ENCODE data around the gene LTB4R2.

The LTB4R2 gene, protein sequence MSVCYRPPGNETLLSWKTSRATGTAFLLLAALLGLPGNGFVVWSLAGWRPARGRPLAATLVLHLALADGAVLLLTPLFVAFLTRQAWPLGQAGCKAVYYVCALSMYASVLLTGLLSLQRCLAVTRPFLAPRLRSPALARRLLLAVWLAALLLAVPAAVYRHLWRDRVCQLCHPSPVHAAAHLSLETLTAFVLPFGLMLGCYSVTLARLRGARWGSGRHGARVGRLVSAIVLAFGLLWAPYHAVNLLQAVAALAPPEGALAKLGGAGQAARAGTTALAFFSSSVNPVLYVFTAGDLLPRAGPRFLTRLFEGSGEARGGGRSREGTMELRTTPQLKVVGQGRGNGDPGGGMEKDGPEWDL

DNA sequence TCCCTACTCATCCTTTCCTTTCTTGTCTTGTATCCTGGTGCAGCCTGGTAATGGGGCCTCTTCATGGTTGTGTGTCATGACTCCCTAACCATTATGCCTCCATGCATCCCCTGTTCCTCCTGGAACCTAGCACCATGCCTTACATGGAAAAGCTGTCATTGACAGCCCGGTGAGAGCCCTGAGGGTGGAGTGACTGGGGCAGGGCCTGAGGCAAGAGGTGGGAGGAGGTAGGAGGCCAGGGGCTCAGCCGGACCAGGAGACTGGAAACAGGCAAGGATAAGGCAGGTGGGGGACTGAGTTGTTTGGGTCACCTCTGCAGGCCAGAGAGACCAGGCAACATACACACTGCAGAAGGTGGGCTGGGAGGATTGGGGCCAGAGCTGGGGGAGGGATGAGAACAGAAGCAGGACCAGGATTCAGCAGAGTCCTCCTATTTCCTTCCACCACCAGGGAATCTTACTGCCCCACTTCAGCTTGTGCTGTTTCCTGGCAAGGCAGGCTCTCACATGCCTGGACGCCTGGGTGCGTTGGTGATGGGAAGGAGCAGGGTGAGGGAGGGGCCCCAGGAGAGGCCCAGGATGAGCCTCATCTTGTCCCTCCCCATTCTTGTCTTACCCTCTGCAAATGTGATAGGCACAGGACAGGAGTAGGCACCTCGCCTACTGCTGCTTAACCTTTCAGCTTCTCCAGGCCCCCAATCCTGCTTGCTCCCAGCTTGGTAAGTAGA lies at the start of gene LTB4R2:
Gene LTB4R2 (plus strand): TSS at position 603 of the 727 bp plus-strand sequence. CDS start 525 bp downstream, outside the sequence.
- Histone ChIP-seq H3K27me3 (ENCODE audit: insufficient read depth, poor library complexity, severe bottlenecking) (no peaks in the 10 kb centered on the region), H3K36me3 (ENCODE audit: low read depth) (peaks cover 24% of the 10 kb centered on the region), H3K27ac (ENCODE audit: poor library complexity, severe bottlenecking) (peak within 1 kb of the TSS; percentile 76), H3K4me3 (ENCODE audit: severe bottlenecking) (no peak within 1 kb of the TSS), H3K4me1 (ENCODE audit: insufficient read depth, poor library complexity, severe bottlenecking) (peaks cover 23% of the 10 kb centered on the region), H3K9me3 (ENCODE audit: severe bottlenecking) (no peaks in the 10 kb centered on the region)
- TF ChIP-seq CTCF (IDR thresholded peaks at IDR 0.05; ENCODE audit: poor library complexity, severe bottlenecking): no peak
- peak; percentile 85 for ATAC-seq (ENCODE audit: low read depth)
- DNase-seq (ENCODE audit: low spot score): no peak

DNA sequence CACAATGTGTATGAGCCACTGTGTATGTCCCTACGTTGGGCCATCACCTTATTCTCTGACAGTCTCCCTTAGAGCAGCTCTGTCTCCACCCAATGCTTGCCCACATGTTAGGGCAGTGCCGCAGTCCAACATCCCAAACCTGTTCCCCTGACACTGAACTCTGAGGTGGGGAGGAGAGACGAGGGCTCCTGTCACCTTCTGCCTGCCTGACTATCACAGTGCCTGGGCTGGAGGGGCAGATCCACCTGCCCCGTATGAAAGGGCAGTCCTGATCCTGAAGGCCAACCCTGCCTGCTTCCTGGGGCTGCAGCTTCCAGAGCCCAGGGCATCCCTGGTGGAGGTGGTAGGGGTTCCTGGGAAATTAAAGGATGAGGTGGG lies 49.2 kb upstream of the LTB4R2 start:
- Histone ChIP-seq H3K27ac (ENCODE audit: poor library complexity, severe bottlenecking) (peak overlapping the region; percentile 88), H3K9me3 (ENCODE audit: severe bottlenecking) (no peaks in the 10 kb centered on the region), H3K27me3 (ENCODE audit: insufficient read depth, poor library complexity, severe bottlenecking) (no peaks in the 10 kb centered on the region), H3K36me3 (ENCODE audit: low read depth) (peaks cover 38% of the 10 kb centered on the region), H3K4me3 (ENCODE audit: severe bottlenecking) (no peak overlapping the region), H3K4me1 (ENCODE audit: insufficient read depth, poor library complexity, severe bottlenecking) (peaks cover 29% of the 10 kb centered on the region)
- TF ChIP-seq CTCF (IDR thresholded peaks at IDR 0.05; ENCODE audit: poor library complexity, severe bottlenecking): no peak
- no peak for DNase-seq (ENCODE audit: low spot score)
- no peak for ATAC-seq (ENCODE audit: low read depth)

DNA sequence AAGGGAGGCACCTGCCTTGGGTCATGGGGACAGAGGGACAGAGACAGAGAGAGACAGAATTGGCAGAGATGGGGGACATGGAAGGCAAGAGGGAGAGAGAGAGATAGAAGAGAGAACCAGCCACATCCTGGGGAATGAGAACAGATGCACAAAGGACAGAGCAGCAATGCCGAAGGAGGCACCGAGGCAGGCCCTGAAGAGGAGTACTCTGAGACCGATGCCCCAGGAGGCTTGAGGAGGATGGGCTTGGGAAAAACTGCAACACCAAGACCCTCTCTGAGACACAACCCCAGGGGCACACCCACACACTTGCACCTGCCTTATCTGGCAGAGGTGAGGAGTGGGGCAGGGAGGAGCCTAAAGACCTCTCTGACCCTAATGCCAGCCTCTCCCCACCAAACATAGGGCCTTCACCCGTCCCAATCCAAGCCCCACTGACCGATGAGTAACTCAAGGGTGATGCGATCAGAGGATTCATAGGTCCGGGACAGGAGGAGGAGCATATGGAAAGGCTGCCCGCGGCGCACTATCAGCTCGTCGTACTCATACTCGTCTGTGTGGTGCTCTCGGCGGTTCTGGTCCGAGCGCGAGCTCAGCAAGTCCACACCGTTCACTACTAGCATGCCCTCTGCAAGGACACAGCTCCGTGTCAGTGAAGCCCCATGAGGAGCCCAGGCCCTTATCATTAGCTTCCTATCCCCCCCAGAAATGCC lies 48.5 kb upstream of the LTB4R2 start:
- peaks cover 42% of the 10 kb centered on the region for H3K36me3 ChIP-seq (ENCODE audit: low read depth)
- TF ChIP-seq CTCF (IDR thresholded peaks at IDR 0.05; ENCODE audit: poor library complexity, severe bottlenecking): no peak
- ATAC-seq (ENCODE audit: low read depth): no peak

DNA sequence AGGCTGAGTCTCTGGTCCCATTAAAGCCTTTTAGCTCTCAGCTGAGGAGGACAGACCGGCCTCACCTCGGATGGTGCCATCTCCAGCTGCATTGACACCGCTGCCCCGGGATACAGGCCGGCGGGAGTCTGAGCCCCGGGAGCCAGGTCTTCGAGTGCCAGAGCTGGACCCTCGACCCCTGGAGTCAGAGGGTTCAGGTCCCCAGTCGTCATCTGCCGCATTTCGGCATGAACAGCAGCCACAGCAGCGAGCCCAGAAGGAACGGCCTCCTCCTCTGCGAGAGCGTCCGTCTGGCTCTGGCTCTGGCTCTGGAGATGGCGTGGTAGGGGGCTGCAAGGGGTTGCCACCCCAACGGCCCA lies 48.0 kb upstream of the LTB4R2 start:
- Histone ChIP-seq H3K4me3 (ENCODE audit: severe bottlenecking) (peak overlapping the region; percentile 11), H3K36me3 (ENCODE audit: low read depth) (peaks cover 46% of the 10 kb centered on the region), H3K9me3 (ENCODE audit: severe bottlenecking) (no peaks in the 10 kb centered on the region), H3K4me1 (ENCODE audit: insufficient read depth, poor library complexity, severe bottlenecking) (peaks cover 29% of the 10 kb centered on the region), H3K27me3 (ENCODE audit: insufficient read depth, poor library complexity, severe bottlenecking) (no peaks in the 10 kb centered on the region), H3K27ac (ENCODE audit: poor library complexity, severe bottlenecking) (peak overlapping the region; percentile 88)
- DNase-seq (ENCODE audit: low spot score): no peak
- no peak for TF ChIP-seq CTCF (IDR thresholded peaks at IDR 0.05; ENCODE audit: poor library complexity, severe bottlenecking)
- ATAC-seq (ENCODE audit: low read depth): no peak

More for the DNA sequence above, 48.5 kb upstream of the LTB4R2 start:
- no peaks in the 10 kb centered on the region for H3K27me3 ChIP-seq (ENCODE audit: insufficient read depth, poor library complexity, severe bottlenecking)
- DNase-seq (ENCODE audit: low spot score): no peak
- H3K27ac ChIP-seq (ENCODE audit: poor library complexity, severe bottlenecking): peak overlapping the region; percentile 88
- no peaks in the 10 kb centered on the region for H3K9me3 ChIP-seq (ENCODE audit: severe bottlenecking)
- peaks cover 29% of the 10 kb centered on the region for H3K4me1 ChIP-seq (ENCODE audit: insufficient read depth, poor library complexity, severe bottlenecking)
- H3K4me3 ChIP-seq (ENCODE audit: severe bottlenecking): peak overlapping the region; percentile 11

Measured in RWPE2 (cell line).